Measurements from ENCODE around the gene UNC13C.

GRCh38 chr15:54250326-54250725 is 272.1 kb downstream of the UNC13C start:
- TF ChIP-seq CTCF (conservative IDR thresholded peaks at IDR 0.05 in 1 of 2, IDR thresholded peaks at IDR 0.05 in 1 of 2; ENCODE audit: extremely low read depth in 1 of 2, insufficient read depth in 1 of 2, low read depth in 1 of 2, low read length in 2 of 2) (no peak), EZH2 (IDR thresholded peaks at IDR 0.05; ENCODE audit: borderline replicate concordance, low read length) (no peak)
